Glutamatergic neuron (in vitro differentiated cells): ENCODE results near the gene HOMER3. TPM values are rescaled to one million over a fixed set of nuclear protein-coding genes. Genes with fewer than 3 reads are reported as not detected.
"Not testable (repeated sequence)": the region's sequence is repeated elsewhere in the genome, so short reads cannot be mapped to it uniquely, and the experiment has no call there.

Source experiments
- DNase-seq: peaks from one replicate; pipeline ENCODE4 v3.0.0; 2022
- H3K27ac Mint-ChIP-seq: one replicate; pipeline ENCODE4 v1.8.0; 2020; ENCODE audit warnings: mild to moderate bottlenecking, mixed read lengths, inconsistent platforms; ENCODE audit not compliant: unreplicated experiment
- H3K27me3 Mint-ChIP-seq: one replicate; pipeline ENCODE4 v1.8.0; 2020; ENCODE audit warnings: mild to moderate bottlenecking, moderate library complexity, mixed read lengths, inconsistent platforms; ENCODE audit not compliant: unreplicated experiment
- H3K36me3 Mint-ChIP-seq: one replicate; pipeline ENCODE4 v1.8.0; 2020; ENCODE audit warnings: mild to moderate bottlenecking, mixed read lengths, inconsistent platforms; ENCODE audit not compliant: unreplicated experiment
- H3K4me1 Mint-ChIP-seq: one replicate; pipeline ENCODE4 v1.8.0; 2020; ENCODE audit warnings: mild to moderate bottlenecking, low read depth, mixed read lengths, inconsistent platforms; ENCODE audit not compliant: unreplicated experiment
- H3K4me3 Mint-ChIP-seq: one replicate; pipeline ENCODE4 v1.8.0; 2020; ENCODE audit warnings: mild to moderate bottlenecking, mixed read lengths, inconsistent platforms; ENCODE audit not compliant: unreplicated experiment
- H3K9me3 Mint-ChIP-seq: one replicate; pipeline ENCODE4 v1.8.0; 2020; ENCODE audit warnings: mild to moderate bottlenecking, moderate library complexity, mixed read lengths, inconsistent platforms; ENCODE audit not compliant: unreplicated experiment
- CTCF ChIP-seq: fragments of 200-600 bp; sonication (generic); IDR thresholded peaks from one replicate; pipeline ENCODE4 v1.5.0; 2021; ENCODE audit not compliant: partially characterized antibody, unreplicated experiment
- total RNA-seq: library from RNA; stranded (reverse); fragmentation: NEBNext Ultra II Directional; extraction: Animal tissue kit (Norgen Biotek cat#: 25700); gene quantifications from one replicate; pipeline ENCODE4 v1.2.1, GENCODE V29; 2021; ENCODE audit not compliant: unreplicated experiment

HOMER3 gene
- total RNA-seq, 1 donor from 2014 or later, result 217 TPM

- no peak for TF ChIP-seq CTCF
Observed at GRCh38 chr19:18905513-18906236, 35.3 kb downstream of the HOMER3 start.

DNA sequence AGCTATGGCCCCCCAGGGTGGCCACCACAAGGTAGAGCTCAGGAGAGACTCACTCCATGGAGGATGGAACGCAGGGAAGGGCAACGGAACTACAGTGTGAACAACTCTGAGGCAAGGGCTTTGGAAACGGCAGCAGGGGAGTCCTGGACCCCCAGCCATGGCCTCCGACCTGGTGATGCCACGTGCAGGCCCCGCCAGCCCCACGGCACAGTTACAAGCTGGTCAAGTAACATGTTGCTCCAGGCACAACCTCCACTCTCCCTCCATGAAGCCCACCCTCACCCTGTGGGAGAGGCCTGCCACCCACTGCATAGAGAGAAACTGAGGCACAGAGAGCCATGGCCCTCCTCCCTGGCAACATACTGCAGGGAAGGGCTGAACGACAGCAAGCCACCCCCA is 36.0 kb downstream of the HOMER3 start:
- no peak for TF ChIP-seq CTCF
- peaks cover 2% of the 10 kb centered on the region for H3K27me3 Mint-ChIP-seq
- H3K4me3 Mint-ChIP-seq, result no peak overlapping the region
- H3K4me1 Mint-ChIP-seq, result no peaks in the 10 kb centered on the region
- H3K9me3 Mint-ChIP-seq, result peaks cover 2% of the 10 kb centered on the region
- H3K36me3 Mint-ChIP-seq, result no peaks in the 10 kb centered on the region
- no peak overlapping the region for H3K27ac Mint-ChIP-seq
- DNase-seq, result no peak

More at GRCh38 chr19:18905513-18906236, 35.3 kb downstream of the HOMER3 start:
- peaks cover 2% of the 10 kb centered on the region for H3K9me3 Mint-ChIP-seq
- H3K4me1 Mint-ChIP-seq, result no peaks in the 10 kb centered on the region
- DNase-seq, result no peak
- H3K27ac Mint-ChIP-seq, result no peak overlapping the region
- H3K36me3 Mint-ChIP-seq, result no peaks in the 10 kb centered on the region
- no peak overlapping the region for H3K4me3 Mint-ChIP-seq
- peaks cover 2% of the 10 kb centered on the region for H3K27me3 Mint-ChIP-seq

DNA sequence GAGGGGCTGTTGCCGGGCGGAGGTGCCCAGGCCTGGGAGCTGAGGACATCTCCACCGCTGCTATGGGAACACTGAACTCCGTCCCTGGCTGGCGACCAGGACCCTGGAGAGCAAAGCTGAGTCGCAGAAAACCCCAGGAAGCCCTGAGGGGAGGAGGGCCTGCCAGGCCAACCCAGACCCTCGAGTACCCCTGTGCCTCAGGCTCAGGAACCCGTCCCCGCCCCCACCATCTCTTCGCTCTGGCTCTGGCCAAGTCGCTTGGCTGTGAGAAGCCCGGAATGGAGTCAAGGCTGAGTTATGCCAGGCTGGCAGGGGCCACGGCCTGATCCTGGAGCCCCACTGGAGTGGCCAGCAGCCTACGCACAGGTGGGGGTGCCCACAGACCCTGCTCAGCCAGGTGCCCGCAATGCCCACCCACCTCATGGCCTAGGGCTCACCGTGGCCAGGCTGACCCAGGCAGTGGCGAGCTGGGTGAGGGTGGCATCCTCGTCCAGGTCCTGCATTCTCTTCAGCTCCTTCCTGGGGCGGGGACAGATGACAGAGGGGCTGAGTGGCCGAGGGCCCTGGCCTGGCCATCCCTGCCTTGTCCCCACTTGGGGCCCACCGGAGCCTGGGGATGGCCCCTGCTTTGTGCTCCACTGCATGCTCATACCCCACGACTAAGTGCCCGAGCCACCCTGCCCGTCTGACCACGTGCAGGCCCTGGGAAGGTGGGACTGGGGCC is 36.5 kb downstream of the HOMER3 start:
- Mint-ChIP-seq H3K27ac (no peak overlapping the region), H3K27me3 (peaks cover 2% of the 10 kb centered on the region), H3K9me3 (peaks cover 2% of the 10 kb centered on the region), H3K4me1 (no peaks in the 10 kb centered on the region), H3K4me3 (no peak overlapping the region), H3K36me3 (no peaks in the 10 kb centered on the region)
- TF ChIP-seq CTCF, result no peak
- no peak for DNase-seq

GRCh38 chr19:18903156-18904037 is 37.6 kb downstream of the HOMER3 start:
- DNase-seq, result no peak
- H3K27ac Mint-ChIP-seq, result no peak overlapping the region
- H3K4me1 Mint-ChIP-seq, result no peaks in the 10 kb centered on the region
- H3K9me3 Mint-ChIP-seq, result peaks cover 2% of the 10 kb centered on the region
- peaks cover 2% of the 10 kb centered on the region for H3K27me3 Mint-ChIP-seq
- TF ChIP-seq CTCF, result no peak
- no peak overlapping the region for H3K4me3 Mint-ChIP-seq
- H3K36me3 Mint-ChIP-seq, result no peaks in the 10 kb centered on the region

DNA sequence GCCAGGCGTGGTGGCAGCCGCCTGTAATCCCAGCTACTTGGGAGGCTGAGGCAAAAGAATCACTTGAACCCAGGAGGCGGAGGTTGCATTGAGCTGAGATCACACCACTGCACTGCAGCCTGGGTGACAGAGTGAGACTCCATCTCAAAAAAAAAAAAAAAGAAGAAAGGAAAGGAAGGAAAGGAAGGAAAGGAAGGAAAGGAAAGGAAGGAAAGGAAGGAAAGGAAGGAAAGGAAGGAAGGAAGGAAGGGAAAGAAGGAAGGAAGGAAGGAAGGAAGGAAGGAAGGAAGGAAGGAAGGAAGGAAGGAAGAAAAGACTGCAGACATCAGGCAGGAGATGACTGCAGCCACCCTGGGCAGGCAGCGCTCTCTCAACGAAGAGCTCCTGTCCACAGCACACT is 38.5 kb downstream of the HOMER3 start:
- H3K9me3 Mint-ChIP-seq, H3K4me3 Mint-ChIP-seq, H3K4me1 Mint-ChIP-seq, H3K36me3 Mint-ChIP-seq, H3K27ac Mint-ChIP-seq, DNase-seq, H3K27me3 Mint-ChIP-seq: not testable (repeated sequence)
